GM12891 (cell line): Measurements from ENCODE around the gene TSPAN9.

Experiments used
- PAX5 ChIP-seq: IDR thresholded peaks from 2 replicates; pipeline ENCODE4 v1.6.1; 2011; ENCODE audit warnings: low read length, moderate library complexity, mild to moderate bottlenecking; ENCODE audit not compliant: insufficient read depth, severe bottlenecking
- POLR2A ChIP-seq: IDR thresholded peaks from 2 replicates; pipeline ENCODE4 v1.6.1; 2011; ENCODE audit warnings: low read depth, low read length, control low read depth
- POLR2AphosphoS5 ChIP-seq: IDR thresholded peaks from 2 replicates; pipeline ENCODE4 v1.6.1; 2011; ENCODE audit warnings: low read depth, low read length, control low read depth
- POU2F2 ChIP-seq: IDR thresholded peaks from 2 replicates; pipeline ENCODE4 v1.6.1; 2011; ENCODE audit warnings: low read depth, mild to moderate bottlenecking, control low read depth, low read length, moderate library complexity
- SPI1 ChIP-seq: IDR thresholded peaks from 2 replicates; pipeline ENCODE4 v1.6.1; 2011; ENCODE audit warnings: low read depth, low read length, control low read depth
- TAF1 ChIP-seq: IDR thresholded peaks from 2 replicates; pipeline ENCODE4 v1.6.1; 2011; ENCODE audit warnings: low read depth, low read length, control low read depth

- no peak for TF ChIP-seq POLR2A
- no peak for TF ChIP-seq POLR2AphosphoS5
- TF ChIP-seq TAF1, result no peak
- TF ChIP-seq PAX5, result no peak
- no peak for TF ChIP-seq SPI1
- no peak for TF ChIP-seq POU2F2
Measured at GRCh38 chr12:3333991-3334391, 256.8 kb downstream of the TSPAN9 start.
